Measurements from ENCODE around the gene XAGE3.

The XAGE3 gene

GRCh38 chrX:52839137-52839536 lies 28.7 kb downstream of the XAGE3 start:
- DNase-seq = no peak

- DNase-seq = no peak
Measured at GRCh38 chrX:52830551-52830950, 37.3 kb downstream of the XAGE3 start.

GRCh38 chrX:52824608-52825007 lies 43.3 kb downstream of the XAGE3 start:
- no peak for DNase-seq

GRCh38 chrX:52821079-52821760 lies 46.7 kb downstream of the XAGE3 start:
- no peak for DNase-seq

GRCh38 chrX:52819788-52820187 lies 48.1 kb downstream of the XAGE3 start:
- no peak for DNase-seq

Data from CD4-positive, alpha-beta T cell treated with Interleukin-1 beta for 1 hour (primary cell).